ENCODE data around the gene HCN2.

Gene HCN2

DNA sequence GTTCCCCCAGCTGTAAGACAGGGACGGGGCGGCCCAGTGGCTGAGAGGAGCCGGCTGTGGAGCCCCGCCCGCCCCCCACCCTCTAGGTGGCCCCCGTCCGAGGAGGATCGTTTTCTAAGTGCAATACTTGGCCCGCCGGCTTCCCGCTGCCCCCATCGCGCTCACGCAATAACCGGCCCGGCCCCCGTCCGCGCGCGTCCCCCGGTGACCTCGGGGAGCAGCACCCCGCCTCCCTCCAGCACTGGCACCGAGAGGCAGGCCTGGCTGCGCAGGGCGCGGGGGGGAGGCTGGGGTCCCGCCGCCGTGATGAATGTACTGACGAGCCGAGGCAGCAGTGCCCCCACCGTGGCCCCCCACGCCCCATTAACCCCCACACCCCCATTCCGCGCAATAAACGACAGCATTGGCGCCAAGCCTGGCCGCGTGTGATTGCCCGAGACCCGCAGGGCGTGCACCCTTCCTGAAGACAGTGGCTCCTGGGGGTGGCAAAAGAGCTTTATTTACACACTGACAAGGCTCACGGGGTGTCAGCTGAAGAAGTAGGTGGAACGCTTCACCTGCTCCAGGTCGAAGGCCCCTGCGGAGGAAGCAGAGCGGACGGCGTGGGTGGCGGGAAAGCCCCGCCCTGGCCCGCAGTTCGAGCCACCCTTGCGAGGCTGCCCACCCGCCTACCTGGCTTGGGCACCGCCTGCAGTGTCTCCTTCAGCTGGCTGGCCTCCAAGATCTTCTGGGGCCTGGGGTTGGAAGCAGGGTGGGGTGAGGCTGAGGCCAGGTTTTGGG lies 27.3 kb downstream of the HCN2 start:
- H3K79me2 ChIP-seq (ENCODE audit: insufficient read depth, low read length): no peaks in the 10 kb centered on the region
- H2AFZ ChIP-seq (ENCODE audit: low read length): no peak overlapping the region
- H3K9me2 ChIP-seq (ENCODE audit: low read depth, low read length): no peaks in the 10 kb centered on the region
- no peaks in the 10 kb centered on the region for H3K27me3 ChIP-seq (ENCODE audit: insufficient read depth, low read length)
- peaks cover 5% of the 10 kb centered on the region for H3K4me1 ChIP-seq (ENCODE audit: insufficient read depth, low read length, severe bottlenecking)
- no peaks in the 10 kb centered on the region for H3K9me3 ChIP-seq (ENCODE audit: low read length)
- H3K4me3 ChIP-seq (ENCODE audit: low read depth, low read length, poor library complexity, severe bottlenecking): no peak overlapping the region
- peaks cover 61% of the 10 kb centered on the region for H3K36me3 ChIP-seq (ENCODE audit: insufficient read depth, low read length)
- no peak overlapping the region for H3K4me2 ChIP-seq (ENCODE audit: low read length)
- H3K9ac ChIP-seq (ENCODE audit: low read length): no peak overlapping the region
- H3F3A ChIP-seq (ENCODE audit: insufficient read depth, low read length): 0 out of 2 replicates have a peak, but pooled peaks cover 4% of the 10 kb centered on the region
- H4K20me1 ChIP-seq (ENCODE audit: insufficient read depth, low read length): no peaks in the 10 kb centered on the region
- TF ChIP-seq CTCF (IDR thresholded peaks at IDR 0.05; ENCODE audit: low read length) (no peak), EZH2 (IDR thresholded peaks at IDR 0.05; ENCODE audit: borderline replicate concordance, low read length) (no peak)
- H3K27ac ChIP-seq (ENCODE audit: low read depth, low read length, poor library complexity, severe bottlenecking): no peak overlapping the region

GRCh38 chr19:617551-618246 lies 28.0 kb downstream of the HCN2 start:
- 0 out of 2 replicates have a peak, but pooled peaks cover 4% of the 10 kb centered on the region for H3F3A ChIP-seq (ENCODE audit: insufficient read depth, low read length)
- peaks cover 5% of the 10 kb centered on the region for H3K4me1 ChIP-seq (ENCODE audit: insufficient read depth, low read length, severe bottlenecking)
- H4K20me1 ChIP-seq (ENCODE audit: insufficient read depth, low read length): no peaks in the 10 kb centered on the region
- H3K36me3 ChIP-seq (ENCODE audit: insufficient read depth, low read length): peaks cover 68% of the 10 kb centered on the region
- H3K27me3 ChIP-seq (ENCODE audit: insufficient read depth, low read length): no peaks in the 10 kb centered on the region
- H3K27ac ChIP-seq (ENCODE audit: low read depth, low read length, poor library complexity, severe bottlenecking): no peak overlapping the region
- H3K4me2 ChIP-seq (ENCODE audit: low read length): no peak overlapping the region
- no peak overlapping the region for H3K9ac ChIP-seq (ENCODE audit: low read length)
- no peaks in the 10 kb centered on the region for H3K9me3 ChIP-seq (ENCODE audit: low read length)
- no peaks in the 10 kb centered on the region for H3K79me2 ChIP-seq (ENCODE audit: insufficient read depth, low read length)
- no peaks in the 10 kb centered on the region for H3K9me2 ChIP-seq (ENCODE audit: low read depth, low read length)
- no peak overlapping the region for H3K4me3 ChIP-seq (ENCODE audit: low read depth, low read length, poor library complexity, severe bottlenecking)
- no peak overlapping the region for H2AFZ ChIP-seq (ENCODE audit: low read length)
- no peak for TF ChIP-seq CTCF (IDR thresholded peaks at IDR 0.05; ENCODE audit: low read length)
- TF ChIP-seq EZH2 (IDR thresholded peaks at IDR 0.05; ENCODE audit: borderline replicate concordance, low read length): no peak

DNA sequence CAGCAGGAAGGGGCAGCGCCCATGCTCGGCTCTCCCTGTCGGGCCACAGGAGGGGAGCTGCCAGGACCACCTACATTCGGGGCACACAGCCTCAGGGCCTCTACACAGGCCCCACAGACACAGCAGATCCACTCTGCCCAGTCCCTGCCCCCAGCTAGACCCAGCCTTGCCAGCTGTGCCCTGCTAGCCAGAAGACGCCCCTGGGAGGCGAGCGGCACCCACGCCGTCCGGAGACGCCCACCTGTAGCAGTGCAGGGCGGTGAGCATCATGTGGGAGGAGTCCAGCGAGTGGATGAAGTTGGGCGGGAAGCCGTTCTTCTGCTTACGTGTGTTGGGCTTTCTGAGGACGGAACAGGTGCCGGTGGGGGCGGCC lies 28.6 kb downstream of the HCN2 start:
- H3K9me3 ChIP-seq (ENCODE audit: low read length): no peaks in the 10 kb centered on the region
- no peak overlapping the region for H3K4me3 ChIP-seq (ENCODE audit: low read depth, low read length, poor library complexity, severe bottlenecking)
- H2AFZ ChIP-seq (ENCODE audit: low read length): no peak overlapping the region
- no peak overlapping the region for H3K4me2 ChIP-seq (ENCODE audit: low read length)
- H3K79me2 ChIP-seq (ENCODE audit: insufficient read depth, low read length): no peaks in the 10 kb centered on the region
- no peak for TF ChIP-seq CTCF (IDR thresholded peaks at IDR 0.05; ENCODE audit: low read length)
- no peak for TF ChIP-seq EZH2 (IDR thresholded peaks at IDR 0.05; ENCODE audit: borderline replicate concordance, low read length)
- H3K9ac ChIP-seq (ENCODE audit: low read length): no peak overlapping the region
- no peaks in the 10 kb centered on the region for H4K20me1 ChIP-seq (ENCODE audit: insufficient read depth, low read length)
- H3K27me3 ChIP-seq (ENCODE audit: insufficient read depth, low read length): no peaks in the 10 kb centered on the region
- peaks cover 69% of the 10 kb centered on the region for H3K36me3 ChIP-seq (ENCODE audit: insufficient read depth, low read length)
- no peaks in the 10 kb centered on the region for H3K9me2 ChIP-seq (ENCODE audit: low read depth, low read length)
- no peak overlapping the region for H3K27ac ChIP-seq (ENCODE audit: low read depth, low read length, poor library complexity, severe bottlenecking)
- 0 out of 2 replicates have a peak, but pooled peaks cover 4% of the 10 kb centered on the region for H3F3A ChIP-seq (ENCODE audit: insufficient read depth, low read length)
- H3K4me1 ChIP-seq (ENCODE audit: insufficient read depth, low read length, severe bottlenecking): peaks cover 5% of the 10 kb centered on the region

Measured in OCI-LY1 (cell line).